IMR-90 (cell line): ENCODE measurements around the gene BCAS1. TPM values are rescaled to one million over a fixed set of nuclear protein-coding genes. Genes with fewer than 3 reads are reported as not detected.

ENCODE experiments used
- ATAC-seq: fragments of 200-7000 bp; cut with Tn5 transposase; 2 replicates; pipeline ENCODE4 v1.9.1; 2020; ENCODE audit warnings: low read depth, mild to moderate bottlenecking, moderate library complexity
- BruUV-seq: library from RNA; stranded (reverse); fragments of 400-500 nt; replicated peaks from 2 replicates; lab custom pipeline; 2021; lab: Mats Ljungman, UMichigan
- CTCF ChIA-PET: fragments of 300-600 bp; formaldehyde crosslinking; extraction: SDS; loops from one replicate; lab custom pipeline; 2021; ENCODE audit warnings: antibody characterized with exemption; lab: Yijun Ruan, JAX
- POLR2A ChIA-PET: fragments of 300-600 bp; sonication (Branson Sonifier 250); formaldehyde crosslinking; loops from one replicate; lab custom pipeline; 2022; ENCODE audit warnings: antibody characterized with exemption; ENCODE audit not compliant: unreplicated experiment; lab: Charles Lee
- DNase-seq: peaks from one replicate; pipeline ENCODE4 v3.0.0; 2013
- H2AFZ ChIP-seq: replicated peaks from 2 replicates; pipeline ENCODE3; 2013; ENCODE audit warnings: low read length, mild to moderate bottlenecking; ENCODE audit not compliant: poor library complexity
- H2AK5ac ChIP-seq: 2 replicates; pipeline ENCODE4 v1.6.1; 2013; ENCODE audit warnings: low read depth, low read length, inconsistent platforms
- H2AK9ac ChIP-seq: replicated peaks from 2 replicates; pipeline ENCODE3; 2013; ENCODE audit warnings: mild to moderate bottlenecking, low read depth, low read length, moderate library complexity; ENCODE audit not compliant: poor library complexity
- H2BK120ac ChIP-seq: 2 replicates; pipeline ENCODE4 v1.6.1; 2013; ENCODE audit warnings: low read depth, low read length, inconsistent platforms
- H2BK15ac ChIP-seq: 3 replicates; pipeline ENCODE4 v1.6.1; 2013; ENCODE audit warnings: low read depth, low read length, inconsistent platforms
- H2BK20ac ChIP-seq: 2 replicates; pipeline ENCODE4 v1.6.1; 2013; ENCODE audit warnings: low read depth, mild to moderate bottlenecking, inconsistent platforms, low read length, moderate library complexity
- H2BK5ac ChIP-seq: 2 replicates; pipeline ENCODE4 v1.6.1; 2013; ENCODE audit warnings: mild to moderate bottlenecking, low read depth, low read length, inconsistent platforms; ENCODE audit not compliant: poor library complexity, severe bottlenecking
- H3K14ac ChIP-seq: replicated peaks from 2 replicates; pipeline ENCODE4 v1.6.1; 2013; ENCODE audit warnings: low read depth, low read length, inconsistent platforms
- H3K18ac ChIP-seq: 2 replicates; pipeline ENCODE4 v1.6.1; 2013; ENCODE audit warnings: low read depth, low read length, control low read depth
- H3K23ac ChIP-seq: 2 replicates; pipeline ENCODE4 v1.6.1; 2013; ENCODE audit warnings: low read depth, low read length, inconsistent platforms
- H3K27ac ChIP-seq: 2 replicates; pipeline ENCODE4 v1.5.1; 2013; ENCODE audit warnings: mild to moderate bottlenecking, control low read depth, low read length; ENCODE audit not compliant: insufficient read depth
- H3K27me3 ChIP-seq: 2 replicates; pipeline ENCODE4 v1.6.1; 2013; ENCODE audit warnings: low read length; ENCODE audit not compliant: control insufficient read depth, insufficient read depth
- H3K36me3 ChIP-seq: 2 replicates; pipeline ENCODE4 v1.6.1; 2013; ENCODE audit warnings: low read length, mixed read lengths; ENCODE audit not compliant: control insufficient read depth, insufficient read depth
- H3K4ac ChIP-seq: 2 replicates; pipeline ENCODE4 v1.6.1; 2013; ENCODE audit warnings: low read depth, low read length, inconsistent platforms
- H3K4me1 ChIP-seq: 2 replicates; pipeline ENCODE4 v1.6.1; 2013; ENCODE audit warnings: low read length, mixed read lengths; ENCODE audit not compliant: control insufficient read depth, insufficient read depth
- H3K4me2 ChIP-seq: 2 replicates; pipeline ENCODE4 v1.6.1; 2013; ENCODE audit warnings: low read depth, mild to moderate bottlenecking, control low read depth, low read length, moderate library complexity
- H3K4me3 ChIP-seq: 2 replicates; pipeline ENCODE4 v1.5.1; 2013; ENCODE audit warnings: low read depth, mild to moderate bottlenecking, control low read depth, low read length, moderate library complexity; ENCODE audit not compliant: insufficient read depth
- H3K56ac ChIP-seq: 2 replicates; pipeline ENCODE4 v1.6.1; 2013; ENCODE audit warnings: low read length, inconsistent platforms; ENCODE audit not compliant: insufficient read depth; ENCODE audit errors: extremely low read depth
- H3K79me1 ChIP-seq, 2 experiments: 2 replicates each; pipeline ENCODE4 v1.6.1; 2013; ENCODE audit warnings: low read length in 2 of 2, inconsistent platforms in 1 of 2, low read depth in 1 of 2
- H3K9ac ChIP-seq: 2 replicates; pipeline ENCODE4 v1.6.1; 2013; ENCODE audit warnings: low read depth, low read length, control low read depth
- H3K9me1 ChIP-seq: 2 replicates; pipeline ENCODE4 v1.6.1; 2013; ENCODE audit warnings: low read length, inconsistent platforms; ENCODE audit not compliant: insufficient read depth
- H3K9me3 ChIP-seq: 2 replicates; pipeline ENCODE4 v1.6.1; 2013; ENCODE audit warnings: low read length; ENCODE audit not compliant: control insufficient read depth, insufficient read depth
- H4K20me1 ChIP-seq: 2 replicates; pipeline ENCODE4 v1.6.1; 2013; ENCODE audit warnings: low read length, inconsistent platforms; ENCODE audit not compliant: insufficient read depth
- H4K5ac ChIP-seq: 2 replicates; pipeline ENCODE4 v1.6.1; 2013; ENCODE audit warnings: mild to moderate bottlenecking, low read depth, low read length, control low read depth
- H4K8ac ChIP-seq, 2 experiments: 2 replicates each; pipeline ENCODE4 v1.6.1; 2013; ENCODE audit warnings: low read depth in 2 of 2, low read length in 2 of 2, control low read depth in 1 of 2, inconsistent platforms in 1 of 2
- H4K91ac ChIP-seq: 2 replicates; pipeline ENCODE4 v1.6.1; 2013; ENCODE audit warnings: low read depth, low read length, inconsistent platforms; ENCODE audit not compliant: insufficient read depth
- BHLHE40 ChIP-seq: fragments of 150-350 bp; IDR thresholded peaks from 2 replicates; pipeline ENCODE4 v1.6.1; 2016; ENCODE audit warnings: mild to moderate bottlenecking, low read depth, low read length
- CEBPB ChIP-seq: IDR thresholded peaks from 2 replicates; pipeline ENCODE4 v1.6.1; 2012; ENCODE audit warnings: low read depth, low read length, improper control_type of control experiment
- CHD1 ChIP-seq: IDR thresholded peaks from 2 replicates; pipeline ENCODE4 v1.6.1; 2012; ENCODE audit warnings: low read depth, low read length, improper control_type of control experiment
- CTCF ChIP-seq: conservative IDR thresholded peaks from 2 replicates; pipeline ENCODE4 v1.5.1; 2012; ENCODE audit warnings: mild to moderate bottlenecking, low read depth, low read length, improper control_type of control experiment
- ELK1 ChIP-seq: fragments of 150-350 bp; IDR thresholded peaks from 2 replicates; pipeline ENCODE4 v1.6.1; 2016; ENCODE audit warnings: low read depth, mild to moderate bottlenecking, low read length, moderate library complexity, borderline replicate concordance
- FOS ChIP-seq: fragments of 150-350 bp; IDR thresholded peaks from 2 replicates; pipeline ENCODE4 v1.6.1; 2016; ENCODE audit warnings: low read depth, low read length
- MAFK ChIP-seq: IDR thresholded peaks from 2 replicates; pipeline ENCODE4 v1.6.1; 2012; ENCODE audit warnings: low read depth, low read length, improper control_type of control experiment
- MAZ ChIP-seq: IDR thresholded peaks from 2 replicates; pipeline ENCODE4 v1.6.1; 2012; ENCODE audit warnings: low read depth, mild to moderate bottlenecking, low read length, improper control_type of control experiment, moderate library complexity, borderline replicate concordance
- MXI1 ChIP-seq: IDR thresholded peaks from 2 replicates; pipeline ENCODE4 v1.6.1; 2012; ENCODE audit warnings: low read depth, mild to moderate bottlenecking, low read length, moderate library complexity, borderline replicate concordance
- NFE2L2 ChIP-seq: fragments of 150-350 bp; IDR thresholded peaks from 2 replicates; pipeline ENCODE4 v1.6.1; 2016; ENCODE audit warnings: low read depth, mild to moderate bottlenecking, low read length
- POLR2A ChIP-seq: IDR thresholded peaks from 2 replicates; pipeline ENCODE4 v1.6.1; 2012; ENCODE audit warnings: mild to moderate bottlenecking, low read depth, low read length
- RAD21 ChIP-seq: IDR thresholded peaks from 2 replicates; pipeline ENCODE4 v1.6.1; 2012; ENCODE audit warnings: low read length, improper control_type of control experiment
- RCOR1 ChIP-seq: IDR thresholded peaks from 2 replicates; pipeline ENCODE4 v1.6.1; 2012; ENCODE audit warnings: mild to moderate bottlenecking, low read length, improper control_type of control experiment; ENCODE audit not compliant: insufficient replicate concordance
- RFX5 ChIP-seq: IDR thresholded peaks from 2 replicates; pipeline ENCODE4 v1.8.0; 2012; ENCODE audit warnings: low read depth, mild to moderate bottlenecking, low read length, moderate library complexity
- SMC3 ChIP-seq: fragments of 150-350 bp; IDR thresholded peaks from 2 replicates; pipeline ENCODE4 v1.6.1; 2016; ENCODE audit warnings: low read depth, mild to moderate bottlenecking, antibody characterized with exemption, low read length, moderate library complexity
- WGBS, 2 experiments: methylation state at CpG; one replicate each; pipeline versions ENCODE4 v1.1.5 to v1.1.7; 2013; ENCODE audit warnings: missing lambda C conversion rate in 2 of 2; ENCODE audit not compliant: insufficient read length in 1 of 2; ENCODE audit errors: extremely low coverage in 2 of 2; 5-methylcytosine and 5-hydroxymethylcytosine counted together
- dilution Hi-C: fragments of 300-500 bp; cut with HindIII; formaldehyde crosslinking; loops from one replicate; pipeline ENCODE4 v1.14.3; 2018; ENCODE audit warnings: low sequenced_read_pairs; ENCODE audit not compliant: unreplicated experiment
- in situ Hi-C: fragments of 300-500 bp; cut with MboI; formaldehyde crosslinking; loops from 3 replicates; pipeline ENCODE4 v1.14.3; 2019; ENCODE audit warnings: low sequenced_read_pairs, inconsistent platforms, mixed read lengths
- intact Hi-C: fragments of 100-400 bp; cut with micrococcal nuclease; formaldehyde crosslinking; loops from 2 replicates; pipeline ENCODE4 v1.10.0; 2022
- polyA plus RNA-seq, 3 experiments: library from polyadenylated mRNA; depleted of rRNA; stranded (reverse); fragments of >200 nt; gene quantifications; 2 replicates each; pipeline ENCODE4 v1.2.3, GENCODE V29; 2012; ENCODE audit warnings: low replicate concordance in 1 of 3
- total RNA-seq: library from RNA; depleted of rRNA; stranded (reverse); fragments of >200 nt; gene quantifications from 2 replicates; pipeline ENCODE4 v1.2.3, GENCODE V29; 2012
- TF ChIP-seq, protein P1 (sequence below): fragments of 150-350 bp; IDR thresholded peaks from 2 replicates; pipeline ENCODE4 v1.6.1; 2017; ENCODE audit warnings: mild to moderate bottlenecking, antibody characterized with exemption, low read length, low read depth

Gene BCAS1
- total and polyA plus RNA-seq, 2 of the 4 experiments (the other 2 are of a cell fraction) = under 0.01 TPM; not detected in 1

DNA sequence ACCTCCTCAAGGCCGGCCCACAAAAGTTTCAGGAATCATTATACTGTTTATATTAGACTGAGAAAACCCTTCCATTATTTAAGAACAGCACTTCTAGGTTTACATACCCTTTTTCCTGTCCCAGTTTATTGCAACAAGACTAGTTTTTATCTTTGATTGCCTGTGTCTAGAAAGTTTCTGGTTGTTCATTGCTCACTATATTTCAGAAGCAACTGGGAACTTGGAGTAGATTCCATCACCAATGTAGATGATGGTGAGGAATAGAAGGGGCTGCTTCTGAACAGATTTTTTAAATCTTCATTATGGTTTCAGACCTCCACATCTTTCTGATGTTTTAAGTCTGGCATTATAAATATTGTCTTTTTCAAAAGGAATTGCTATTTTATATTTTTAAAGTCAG is 93.0 kb downstream of the BCAS1 start:
- Histone ChIP-seq H3K27ac (no peak overlapping the region), H4K91ac (no peak overlapping the region), H2BK15ac (no peak overlapping the region), H2BK20ac (no peak overlapping the region), H3K4me2 (no peak overlapping the region), H3K9me3 (no peaks in the 10 kb centered on the region; the same call in 1 of the 2 replicates), H3K36me3 (no peaks in the 10 kb centered on the region), H3K9me1 (no peaks in the 10 kb centered on the region), H3K27me3 (peaks cover 5% of the 10 kb centered on the region), H2AK9ac (no peak overlapping the region), H2BK120ac (no peak overlapping the region), H2AK5ac (no peak overlapping the region), H2AFZ (no peak overlapping the region), H3K4me1 (no peaks in the 10 kb centered on the region), H3K14ac (no peak overlapping the region), H3K4me3 (no peak overlapping the region), H3K4ac (no peak overlapping the region), H3K79me1 (no peaks in the 10 kb centered on the region), H2BK5ac (no peak overlapping the region), H3K9ac (no peak overlapping the region), H4K20me1 (no peaks in the 10 kb centered on the region), H3K18ac (no peak overlapping the region), H4K5ac (no peak overlapping the region), H3K56ac (no peak overlapping the region), H3K23ac (no peak overlapping the region), H4K8ac (no peak overlapping the region)
- intact Hi-C loops (no loop called here), dilution Hi-C loops (no loop called here), in situ Hi-C loops (loop anchor here (25.0 kb wide), 3 partner anchors 110 to 1740 kb away; no protein-coding TSS in a partner anchor)
- DNase-seq (no peak), ATAC-seq (no peak)
- no TSS peak for BruUV-seq
- ChIA-PET POLR2A (no interaction called here), CTCF (no interaction called here)
- WGBS, 2 experiments = no CpG with 5 or more reads among the region's 1 CpG
- TF ChIP-seq BHLHE40 (no peak), MAFK (no peak), MAZ (no peak), CTCF (no peak), POLR2A (no peak), RFX5 (no peak), RCOR1 (no peak), MXI1 (no peak), RAD21 (no peak), NFE2L2 (no peak), FOS (no peak), CEBPB (no peak), SMC3 (no peak), ELK1 (no peak), CHD1 (no peak)
- TF ChIP-seq, protein P1, sequence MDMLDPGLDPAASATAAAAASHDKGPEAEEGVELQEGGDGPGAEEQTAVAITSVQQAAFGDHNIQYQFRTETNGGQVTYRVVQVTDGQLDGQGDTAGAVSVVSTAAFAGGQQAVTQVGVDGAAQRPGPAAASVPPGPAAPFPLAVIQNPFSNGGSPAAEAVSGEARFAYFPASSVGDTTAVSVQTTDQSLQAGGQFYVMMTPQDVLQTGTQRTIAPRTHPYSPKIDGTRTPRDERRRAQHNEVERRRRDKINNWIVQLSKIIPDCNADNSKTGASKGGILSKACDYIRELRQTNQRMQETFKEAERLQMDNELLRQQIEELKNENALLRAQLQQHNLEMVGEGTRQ = no peak
